ENCODE data around the gene PLIN4. TPM values are rescaled to one million over a fixed set of nuclear protein-coding genes. Genes with fewer than 3 reads are reported as not detected.

Gene PLIN4
- total and polyA plus RNA-seq, 2 donors (not counting 3 experiments of a cell fraction or from before 2014, with no cell fraction given): 0.01 TPM; not detected in 1

- H3K4me3 ChIP-seq (replicated peaks in 1 of 3; ENCODE audit: insufficient read depth in 1 of 3, low read depth in 1 of 3, low read length in 3 of 3): no peak overlapping the region
- H3K27ac ChIP-seq (ENCODE audit: insufficient read depth, low read depth, low read length): no peak overlapping the region
- H3K9ac ChIP-seq (replicated peaks; ENCODE audit: extremely low read depth, insufficient read depth, low read length): no peak overlapping the region
- H4K20me1 ChIP-seq (replicated peaks; ENCODE audit: control insufficient read depth, extremely low read depth, insufficient read depth, low read length): no peaks in the 10 kb centered on the region
- no peaks in the 10 kb centered on the region for H3K9me3 ChIP-seq (replicated peaks; ENCODE audit: control insufficient read depth, insufficient read depth, low read length)
- no peak overlapping the region for H3K4me2 ChIP-seq (ENCODE audit: insufficient read depth, low read length)
- no peaks in the 10 kb centered on the region for H3K9me1 ChIP-seq (replicated peaks; ENCODE audit: control insufficient read depth, extremely low read depth, insufficient read depth, low read length)
- FAIRE-seq (no peak), DNase-seq (ENCODE audit: low read depth, low spot score) (no peak)
- no peaks in the 10 kb centered on the region for H3K27me3 ChIP-seq (ENCODE audit: control insufficient read depth in 2 of 2, insufficient read depth in 2 of 2, low read length in 2 of 2)
- no peaks in the 10 kb centered on the region for H3K79me2 ChIP-seq (ENCODE audit: control insufficient read depth, insufficient read depth, low read length)
- intact Hi-C loops (cut with micrococcal nuclease) (no loop called here), dilution Hi-C loops (cut with MboI; ENCODE audit: extremely low pct_ligation_motif_present, low sequenced_read_pairs) (no loop called here)
- no peak for TF ChIP-seq CTCF (IDR thresholded peaks at IDR 0.05; ENCODE audit: extremely low read depth in 1 of 2, insufficient read depth in 1 of 2, low read depth in 1 of 2, low read length in 2 of 2)
- BruUV-seq (replicated peaks): no TSS peak
- ChIA-PET CTCF (interaction anchor here (1.2 kb wide), 1 partner anchor 15 kb away, joined by 4 read pairs; no protein-coding TSS in a partner anchor), POLR2A (no interaction called here)
- H3K4me1 ChIP-seq (ENCODE audit: control insufficient read depth, extremely low read depth, insufficient read depth, low read length): no peaks in the 10 kb centered on the region
- peaks cover 2 to 48% of the 10 kb centered on the region in 2 experiments for H3K36me3 ChIP-seq (ENCODE audit: control insufficient read depth in 2 of 2, extremely low read depth in 1 of 2, insufficient read depth in 2 of 2, low read length in 2 of 2)
- H2AFZ ChIP-seq (ENCODE audit: low read depth, low read length): no peak overlapping the region
Observed at GRCh38 chr19:4494691-4495064, 23.6 kb downstream of the PLIN4 start.

- Histone ChIP-seq H3K4me3 (replicated peaks in 1 of 3; ENCODE audit: insufficient read depth in 1 of 3, low read depth in 1 of 3, low read length in 3 of 3) (no peak overlapping the region), H3K4me1 (ENCODE audit: control insufficient read depth, extremely low read depth, insufficient read depth, low read length) (no peaks in the 10 kb centered on the region), H3K4me2 (ENCODE audit: insufficient read depth, low read length) (no peak overlapping the region), H3K36me3 (ENCODE audit: control insufficient read depth in 2 of 2, extremely low read depth in 1 of 2, insufficient read depth in 2 of 2, low read length in 2 of 2) (peaks cover 2 to 50% of the 10 kb centered on the region in 2 experiments), H3K79me2 (ENCODE audit: control insufficient read depth, insufficient read depth, low read length) (no peaks in the 10 kb centered on the region), H3K27ac (ENCODE audit: insufficient read depth, low read depth, low read length) (no peak overlapping the region), H2AFZ (ENCODE audit: low read depth, low read length) (no peak overlapping the region), H3K9me1 (replicated peaks; ENCODE audit: control insufficient read depth, extremely low read depth, insufficient read depth, low read length) (no peaks in the 10 kb centered on the region), H3K27me3 (ENCODE audit: control insufficient read depth in 2 of 2, insufficient read depth in 2 of 2, low read length in 2 of 2) (no peaks in the 10 kb centered on the region), H3K9me3 (replicated peaks; ENCODE audit: control insufficient read depth, insufficient read depth, low read length) (no peaks in the 10 kb centered on the region), H3K9ac (replicated peaks; ENCODE audit: extremely low read depth, insufficient read depth, low read length) (no peak overlapping the region), H4K20me1 (replicated peaks; ENCODE audit: control insufficient read depth, extremely low read depth, insufficient read depth, low read length) (no peaks in the 10 kb centered on the region)
- no peak for DNase-seq (ENCODE audit: low read depth, low spot score)
- dilution Hi-C loops (cut with MboI; ENCODE audit: extremely low pct_ligation_motif_present, low sequenced_read_pairs): no loop called here
- intact Hi-C loops (cut with micrococcal nuclease): no loop called here
- ChIA-PET POLR2A (no interaction called here), CTCF (interaction anchor here (0.7 to 1.2 kb wide), 2 partner anchors 15 to 227 kb away, joined by 3 to 4 read pairs; no protein-coding TSS in a partner anchor)
- no TSS peak for BruUV-seq (replicated peaks)
- TF ChIP-seq EZH2 (IDR thresholded peaks at IDR 0.05; ENCODE audit: borderline replicate concordance, low read depth, low read length, severe bottlenecking) (no peak), GATA2 (IDR thresholded peaks at IDR 0.05; ENCODE audit: insufficient read depth, insufficient read length, low read depth, low read length) (no peak), MAX (IDR thresholded peaks at IDR 0.05; ENCODE audit: insufficient read depth, insufficient read length) (no peak), CTCF (IDR thresholded peaks at IDR 0.05; ENCODE audit: extremely low read depth in 1 of 2, insufficient read depth in 1 of 2, low read depth in 1 of 2, low read length in 2 of 2) (no peak), POLR2AphosphoS5 (IDR thresholded peaks at IDR 0.05; ENCODE audit: insufficient read depth, low read depth, low read length) (no peak), JUN (IDR thresholded peaks at IDR 0.05; ENCODE audit: borderline replicate concordance, insufficient read depth, insufficient read length, low read depth) (no peak), MYC (IDR thresholded peaks at IDR 0.05; ENCODE audit: low read depth, low read length) (no peak), POLR2A (IDR thresholded peaks at IDR 0.05; ENCODE audit: low read depth, low read length) (no peak), FOS (IDR thresholded peaks at IDR 0.05; ENCODE audit: borderline replicate concordance, insufficient read depth, low read length) (no peak)
- FAIRE-seq: no peak
Observed at GRCh38 chr19:4493929-4494690, 24.2 kb downstream of the PLIN4 start.
